C4-2B (cell line): ENCODE results near the gene GPR180.

Experiments used
- ZFX ChIP-seq: fragments of 450-650 bp; IDR thresholded peaks from 2 replicates; pipeline ENCODE4 v1.6.1; 2017
- TF ChIP-seq, protein P1 (sequence below): fragments of 450-650 bp; conservative IDR thresholded peaks from 2 replicates; pipeline ENCODE4 v1.5.1; 2017; ENCODE audit warnings: mild to moderate bottlenecking

DNA sequence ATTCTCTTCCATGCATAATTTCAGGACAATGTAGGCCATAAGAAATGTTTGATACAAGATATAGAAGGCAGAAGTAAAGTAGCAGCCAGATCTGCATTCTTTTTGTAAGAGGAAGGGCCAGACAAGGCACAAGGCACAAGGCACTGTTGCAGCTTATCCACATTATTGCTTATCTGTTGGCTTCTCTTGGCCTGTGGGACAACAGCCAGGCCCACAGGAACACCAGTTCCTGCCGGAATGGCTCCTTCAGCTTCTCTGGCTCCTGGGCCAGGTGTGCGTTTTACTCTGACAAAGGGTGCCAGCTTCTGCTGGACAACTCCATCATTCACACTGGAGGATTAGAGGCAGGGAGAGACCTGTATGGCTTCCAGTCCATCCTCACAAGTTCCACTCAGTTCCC, 29.2 kb downstream of the GPR180 start:
- TF ChIP-seq, protein P1, sequence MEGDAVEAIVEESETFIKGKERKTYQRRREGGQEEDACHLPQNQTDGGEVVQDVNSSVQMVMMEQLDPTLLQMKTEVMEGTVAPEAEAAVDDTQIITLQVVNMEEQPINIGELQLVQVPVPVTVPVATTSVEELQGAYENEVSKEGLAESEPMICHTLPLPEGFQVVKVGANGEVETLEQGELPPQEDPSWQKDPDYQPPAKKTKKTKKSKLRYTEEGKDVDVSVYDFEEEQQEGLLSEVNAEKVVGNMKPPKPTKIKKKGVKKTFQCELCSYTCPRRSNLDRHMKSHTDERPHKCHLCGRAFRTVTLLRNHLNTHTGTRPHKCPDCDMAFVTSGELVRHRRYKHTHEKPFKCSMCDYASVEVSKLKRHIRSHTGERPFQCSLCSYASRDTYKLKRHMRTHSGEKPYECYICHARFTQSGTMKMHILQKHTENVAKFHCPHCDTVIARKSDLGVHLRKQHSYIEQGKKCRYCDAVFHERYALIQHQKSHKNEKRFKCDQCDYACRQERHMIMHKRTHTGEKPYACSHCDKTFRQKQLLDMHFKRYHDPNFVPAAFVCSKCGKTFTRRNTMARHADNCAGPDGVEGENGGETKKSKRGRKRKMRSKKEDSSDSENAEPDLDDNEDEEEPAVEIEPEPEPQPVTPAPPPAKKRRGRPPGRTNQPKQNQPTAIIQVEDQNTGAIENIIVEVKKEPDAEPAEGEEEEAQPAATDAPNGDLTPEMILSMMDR: no peak
- no peak for TF ChIP-seq ZFX
